NCI-H2029 (cell line): ENCODE results near the gene CS.
"Not testable (repeated sequence)": the region's sequence is repeated elsewhere in the genome, so short reads cannot be mapped to it uniquely, and the experiment has no call there.

ENCODE experiments used
- DNase-seq: peaks from one replicate; lab custom pipeline; 2025; lab: John Stamatoyannopoulos, UW

CS gene

DNA sequence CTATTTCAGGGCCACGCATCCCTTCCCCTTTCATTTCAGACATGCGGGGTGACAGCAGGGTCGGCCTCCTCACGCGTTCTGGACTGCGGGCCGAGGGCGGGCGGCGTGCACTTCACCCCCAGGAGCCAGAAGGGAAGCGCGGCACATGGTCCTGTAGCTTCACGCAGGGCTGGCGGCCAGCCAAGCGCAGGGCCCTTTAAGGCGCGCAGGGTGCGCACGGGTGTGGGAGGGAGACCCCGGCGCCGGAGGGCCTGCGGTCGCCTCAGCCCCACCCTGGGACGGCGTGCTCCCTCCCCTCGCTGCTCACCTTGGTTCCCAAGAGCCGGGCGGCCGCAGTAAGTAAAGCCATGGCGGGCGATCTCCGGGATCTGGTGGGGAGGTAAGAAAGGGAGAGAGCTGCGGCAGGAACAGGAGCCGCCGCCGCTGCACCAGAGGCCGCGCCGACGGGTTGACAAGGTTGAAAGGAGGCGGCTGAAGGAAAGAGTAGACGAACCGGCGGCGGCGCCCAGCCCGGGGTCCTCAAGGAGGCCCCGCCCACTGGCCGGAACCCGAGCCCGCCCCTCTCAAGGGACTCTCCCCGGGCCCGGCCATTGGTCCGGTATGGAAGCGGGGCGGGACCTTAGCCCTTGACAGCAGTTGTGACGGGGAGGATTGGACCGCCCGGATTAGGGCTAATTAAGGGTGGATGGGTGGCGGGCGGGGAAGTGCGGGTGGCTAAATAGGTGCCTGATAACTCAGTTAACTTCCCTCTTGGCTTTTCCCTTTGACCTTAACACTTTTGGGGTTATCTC, at the start of gene CS:
Gene CS, minus strand, starts transcription at position 478 of the 791 bp plus-strand sequence. Its CDS starts 129 bp downstream, at position 349.
- DNase-seq, result peak; percentile 98

DNA sequence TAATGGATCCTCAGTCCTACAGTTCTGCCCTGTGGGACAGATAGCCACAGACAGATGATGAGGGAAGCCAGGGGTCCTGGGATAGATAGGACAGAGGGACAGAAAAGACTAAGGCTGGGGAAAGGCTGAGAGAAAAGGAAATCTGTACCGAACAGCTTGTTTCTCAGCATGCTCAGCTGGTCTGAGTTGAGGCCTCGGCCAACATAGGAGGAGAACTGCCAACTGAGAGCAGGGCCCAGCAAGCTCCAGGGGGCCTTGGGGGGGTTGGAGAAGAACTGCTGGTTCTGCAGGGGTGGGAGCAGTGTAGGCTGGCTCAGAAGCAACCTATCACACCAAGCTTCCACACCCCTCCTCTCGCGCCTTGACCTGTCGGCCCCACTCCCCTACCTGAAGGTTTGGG, 48.6 kb upstream of the CS start:
- DNase-seq, result no peak

DNA sequence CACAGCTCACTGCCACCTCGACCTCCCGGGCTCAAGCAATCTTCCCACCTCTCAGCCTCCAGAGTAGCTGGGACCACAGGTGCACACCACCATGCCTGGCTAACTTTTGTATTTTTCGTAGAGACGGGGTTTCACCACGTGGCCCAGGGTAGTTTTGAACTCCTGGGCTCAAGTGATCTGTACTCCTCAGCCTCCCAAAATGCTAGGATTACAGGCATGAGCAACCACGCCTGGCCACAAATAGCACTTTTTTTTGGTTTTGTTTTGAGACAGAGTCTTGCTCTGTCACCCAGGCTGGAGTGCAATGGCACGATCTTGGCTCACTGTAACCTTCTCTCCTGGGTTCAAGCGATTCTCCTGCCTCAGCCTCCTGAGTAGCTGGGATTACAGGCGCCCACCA, 47.1 kb upstream of the CS start:
- not testable (repeated sequence) for DNase-seq

DNA sequence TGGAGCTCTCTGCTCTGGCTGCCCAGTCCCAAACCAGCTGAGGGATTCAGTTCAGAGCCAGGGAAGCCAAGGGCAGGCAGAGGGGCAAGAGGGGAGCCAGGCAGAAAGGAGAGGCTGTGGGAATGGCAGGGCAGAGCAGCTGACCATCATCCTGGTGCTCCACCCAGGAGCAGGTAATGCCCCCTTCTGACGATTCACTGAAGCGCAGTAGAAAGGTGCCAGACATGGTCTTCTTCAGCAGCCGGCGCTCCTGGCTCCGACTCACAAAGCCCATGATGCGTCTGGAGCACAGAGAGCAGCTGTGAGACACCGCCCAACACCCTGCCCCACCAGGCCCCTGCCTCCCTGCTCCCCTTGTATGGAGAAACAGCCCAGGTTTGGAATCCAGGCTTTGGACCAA, 46.5 kb upstream of the CS start:
- DNase-seq, result no peak

DNA sequence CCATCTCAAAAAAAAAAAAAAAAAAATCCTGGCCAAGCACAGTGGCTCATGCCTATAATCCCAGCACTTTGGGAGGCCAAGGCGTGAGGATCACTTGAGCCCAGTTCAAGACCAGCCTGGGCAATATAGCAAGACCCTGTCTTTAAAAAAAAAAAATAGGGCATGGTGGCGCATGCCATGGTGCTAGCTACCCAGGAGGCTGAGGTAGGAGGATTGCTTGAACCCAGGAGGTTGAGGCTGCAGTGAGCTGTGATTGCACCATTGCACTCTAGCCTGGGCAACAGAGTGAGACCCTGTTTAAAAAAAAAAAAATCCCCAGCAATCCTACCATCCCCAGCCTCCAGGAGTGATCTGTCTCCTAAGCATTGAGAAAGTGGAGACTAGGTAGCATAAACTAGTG, 42.2 kb upstream of the CS start:
- DNase-seq, result not testable (repeated sequence)

DNA sequence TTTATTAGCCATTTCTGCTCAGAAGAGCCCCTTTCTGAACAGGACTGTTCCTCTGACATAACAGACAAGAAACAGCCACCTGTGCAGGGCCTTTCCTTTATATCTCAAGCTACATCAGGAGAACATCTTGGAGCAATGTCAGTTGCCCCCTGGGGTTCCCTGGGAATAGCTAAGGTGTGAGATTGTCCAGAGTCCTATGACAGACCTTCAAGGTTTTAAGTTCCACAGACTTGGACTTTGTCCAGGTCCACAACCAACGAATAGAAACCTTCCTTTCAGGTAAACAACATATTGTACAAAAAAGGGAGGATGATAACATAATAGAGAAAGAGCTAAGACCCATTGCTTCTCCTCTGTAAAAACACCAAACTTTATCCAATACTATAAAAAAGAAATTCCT, 41.5 kb upstream of the CS start:
- no peak for DNase-seq

DNA sequence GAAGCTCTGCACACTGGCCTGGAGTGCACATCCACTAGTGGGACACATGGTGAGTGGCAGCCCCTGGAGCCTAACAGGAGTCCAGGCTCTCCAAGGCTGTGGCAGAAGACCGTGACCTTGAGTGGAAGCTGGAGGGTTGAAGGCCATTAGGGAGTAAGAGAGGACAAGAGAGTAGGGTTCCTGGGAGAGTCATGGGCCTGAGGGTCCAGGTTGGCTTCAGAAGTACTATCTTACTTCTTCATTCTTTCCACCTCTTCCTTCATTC, 39.0 kb upstream of the CS start:
- no peak for DNase-seq

DNA sequence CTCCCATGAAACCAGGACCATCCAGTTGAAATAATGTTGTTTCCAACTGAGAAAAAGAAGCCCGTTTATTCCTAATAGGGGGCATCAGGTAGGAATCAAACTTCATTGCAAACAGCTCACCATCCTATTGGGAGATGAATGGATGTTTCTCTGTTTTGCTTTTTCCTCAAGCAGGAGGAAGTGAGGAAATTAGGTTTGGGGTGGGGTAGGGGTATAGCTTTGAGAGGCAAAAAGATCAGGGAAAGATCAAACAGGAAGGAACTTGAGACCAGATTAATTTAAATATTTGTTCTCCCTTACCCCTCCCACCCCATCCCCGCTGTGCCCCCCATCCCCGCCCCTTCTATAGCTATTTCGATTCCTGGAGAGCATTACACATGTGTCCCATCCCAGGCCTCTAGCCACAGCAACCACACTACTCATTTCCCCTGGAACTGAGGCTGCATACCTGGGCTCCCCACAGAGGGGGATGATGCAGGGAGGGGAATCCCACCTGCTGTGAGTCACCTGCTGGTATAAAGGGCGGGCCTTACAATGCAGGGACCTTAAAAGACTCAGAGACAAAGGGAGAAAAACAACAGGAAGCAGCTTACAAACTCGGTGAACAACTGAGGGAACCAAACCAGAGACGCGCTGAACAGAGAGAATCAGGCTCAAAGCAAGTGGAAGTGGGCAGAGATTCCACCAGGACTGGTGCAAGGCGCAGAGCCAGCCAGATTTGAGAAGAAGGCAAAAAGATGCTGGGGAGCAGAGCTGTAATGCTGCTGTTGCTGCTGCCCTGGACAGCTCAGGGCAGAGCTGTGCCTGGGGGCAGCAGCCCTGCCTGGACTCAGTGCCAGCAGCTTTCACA, 38.4 kb upstream of the CS start, which contains the start of gene IL23A:
Gene IL23A, plus strand, starts transcription at position 577 of the 850 bp plus-strand sequence. Its CDS starts 161 bp downstream, at position 738.
- no peak for DNase-seq

DNA sequence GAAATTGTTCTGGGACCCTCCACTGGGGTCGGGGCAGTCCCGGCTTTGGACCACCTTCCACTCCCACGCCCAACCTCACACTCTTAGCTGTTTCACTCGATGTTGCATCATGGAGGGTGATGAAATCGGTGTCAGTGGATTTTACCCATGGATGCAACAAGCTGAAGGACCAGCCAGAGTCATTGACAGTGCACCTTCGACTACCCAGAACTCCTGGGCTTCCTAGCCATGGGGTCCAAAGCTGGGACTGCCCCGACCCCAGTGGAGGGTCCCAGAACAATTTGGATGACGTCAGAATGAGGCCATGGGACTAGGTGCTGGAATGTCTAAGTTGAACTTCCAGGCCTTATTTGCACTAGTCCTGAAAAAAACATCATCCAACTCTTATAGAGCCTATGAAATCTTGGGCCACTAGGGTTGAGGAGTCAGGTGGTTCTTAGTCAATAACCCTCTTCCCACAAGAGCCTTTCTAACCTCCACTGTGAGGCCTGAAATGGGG, 37.7 kb upstream of the CS start:
- DNase-seq, result no peak

DNA sequence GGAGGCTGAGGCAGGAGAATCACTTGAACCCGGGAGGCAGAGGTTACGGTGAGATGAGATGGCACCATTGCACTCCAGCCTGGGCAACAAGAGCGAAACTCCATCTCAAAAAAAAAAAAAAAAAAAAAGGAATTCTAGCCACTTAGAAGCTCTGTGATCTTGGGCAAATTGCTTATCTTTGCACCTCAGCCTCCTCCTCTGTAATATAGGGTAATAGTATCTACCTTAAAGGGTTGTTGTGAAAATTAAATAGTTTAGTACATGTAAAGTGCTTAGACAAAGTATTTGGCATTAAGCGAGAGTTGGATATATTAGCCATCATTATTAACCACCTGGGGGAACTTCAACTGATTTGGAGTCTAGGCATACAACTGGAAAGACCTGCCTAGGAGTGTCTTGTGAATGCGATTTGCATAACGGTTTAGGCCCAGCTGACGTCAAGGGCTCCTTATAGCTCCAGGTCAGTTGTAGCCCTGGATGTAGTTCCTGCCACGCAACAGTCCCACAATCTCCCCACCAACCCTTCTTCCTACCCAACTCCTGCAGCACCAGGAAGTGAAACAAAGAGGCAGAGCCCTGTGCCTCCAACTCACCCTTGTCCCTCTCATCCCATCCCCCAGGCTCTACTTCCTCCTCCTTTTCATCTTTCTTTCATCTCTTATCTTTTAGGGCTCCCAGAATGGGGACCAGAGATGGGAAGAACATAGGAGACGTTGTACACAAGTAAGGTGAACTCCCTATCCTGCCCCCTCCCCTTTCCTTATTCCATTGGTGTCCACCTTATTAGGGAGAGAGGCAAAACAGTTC, 36.4 kb upstream of the CS start:
- DNase-seq, result no peak

DNA sequence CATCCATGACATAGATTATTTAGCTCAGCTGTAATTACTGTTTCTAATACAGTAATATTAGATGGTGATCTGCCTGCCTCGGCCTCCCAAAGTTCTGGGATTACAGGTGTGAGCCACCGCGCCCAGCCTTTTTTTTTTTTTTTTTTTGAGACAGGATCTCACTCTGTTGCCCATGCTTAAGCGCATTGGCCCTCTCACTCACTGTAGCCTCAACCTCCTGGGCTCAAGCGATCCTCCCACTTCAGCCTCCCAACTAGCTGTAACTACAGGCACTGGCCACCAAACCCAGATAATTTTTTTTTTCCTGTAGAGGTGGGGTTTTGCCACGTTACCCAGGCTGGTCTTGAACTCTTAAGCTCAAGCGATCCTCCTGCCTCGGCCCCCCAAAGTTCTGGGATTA, 35.4 kb upstream of the CS start:
- not testable (repeated sequence) for DNase-seq

DNA sequence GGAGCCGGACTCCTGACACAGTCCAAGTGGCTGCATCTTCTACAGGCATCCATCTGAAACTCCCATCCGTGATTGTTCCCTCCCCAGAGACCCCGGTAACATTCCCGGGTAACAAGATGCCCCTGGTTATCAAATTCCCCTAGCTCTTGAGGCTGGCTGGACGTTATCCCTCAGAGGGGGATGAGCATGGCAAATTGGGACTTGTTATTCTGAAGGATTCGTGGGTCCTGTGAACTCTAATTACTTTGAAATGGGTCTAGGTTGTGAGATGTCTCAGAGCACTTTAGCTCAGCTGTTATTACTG, 34.3 kb upstream of the CS start:
- no peak for DNase-seq

DNA sequence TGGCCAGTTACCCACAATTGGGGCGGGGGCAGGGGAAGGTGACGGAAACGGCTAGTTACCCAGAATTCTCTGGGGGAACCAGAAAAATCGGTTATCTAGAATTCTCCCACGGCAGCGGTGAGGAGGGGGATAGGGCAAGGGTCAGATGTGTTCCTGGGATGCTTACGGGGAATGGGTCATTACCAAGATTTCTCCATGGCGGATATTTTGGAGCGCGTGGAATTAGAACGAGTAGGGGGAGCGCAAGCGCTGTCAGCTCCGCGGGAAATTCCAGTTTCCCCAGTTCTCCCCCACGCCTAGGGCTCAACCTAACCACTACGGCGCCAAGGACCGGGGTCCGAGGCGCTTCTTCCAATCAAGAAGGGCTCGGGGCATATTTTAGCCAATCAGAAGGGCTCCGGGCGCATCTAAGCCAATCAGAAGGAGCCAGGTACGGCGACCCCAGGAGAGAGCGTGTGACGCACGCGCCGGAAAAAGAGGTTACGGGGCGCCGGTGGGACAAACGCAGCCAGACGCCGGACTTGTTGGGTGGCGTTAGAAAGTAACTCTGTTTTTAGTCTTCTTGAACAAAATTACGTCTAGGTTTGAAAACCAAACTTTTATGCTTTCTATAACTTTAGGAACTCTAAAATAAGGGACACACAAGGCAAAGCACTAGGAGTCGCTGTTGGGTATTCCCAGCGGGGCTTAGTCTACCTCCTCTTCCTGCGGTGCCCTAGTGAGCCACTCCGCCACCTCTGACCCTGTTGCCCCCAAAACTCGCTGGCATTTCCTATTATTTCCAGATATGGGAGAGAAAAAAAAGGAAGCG, 33.8 kb upstream of the CS start, which contains the start of gene PAN2:
Gene PAN2, minus strand, starts transcription at position 322 of the 811 bp plus-strand sequence. CDS start 906 bp downstream, outside the sequence.
- peak; percentile 98 for DNase-seq

DNA sequence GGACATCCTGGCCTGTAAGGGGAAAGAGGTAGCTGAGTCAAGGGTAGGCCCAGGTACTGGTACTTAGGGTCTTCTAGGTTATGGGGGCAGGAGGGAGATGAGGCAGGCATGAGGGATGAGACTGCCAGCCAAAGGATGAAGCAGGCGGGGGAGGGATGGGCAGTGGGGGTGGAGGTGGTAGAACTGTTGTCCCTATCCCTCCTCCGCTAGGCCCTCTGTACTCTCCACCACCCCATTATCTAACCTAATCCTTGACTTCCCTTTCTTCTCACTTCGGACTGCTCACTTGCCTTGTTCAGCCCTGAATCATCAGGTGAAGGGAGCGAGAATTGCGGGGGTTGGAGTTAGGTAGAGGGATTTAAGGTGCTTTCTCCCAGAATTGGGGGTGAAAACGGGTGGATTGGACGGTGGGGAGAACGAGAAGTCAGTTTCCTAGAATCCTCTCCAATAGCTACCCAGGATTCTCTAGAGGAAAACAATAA, 33.1 kb upstream of the CS start:
- no peak for DNase-seq

DNA sequence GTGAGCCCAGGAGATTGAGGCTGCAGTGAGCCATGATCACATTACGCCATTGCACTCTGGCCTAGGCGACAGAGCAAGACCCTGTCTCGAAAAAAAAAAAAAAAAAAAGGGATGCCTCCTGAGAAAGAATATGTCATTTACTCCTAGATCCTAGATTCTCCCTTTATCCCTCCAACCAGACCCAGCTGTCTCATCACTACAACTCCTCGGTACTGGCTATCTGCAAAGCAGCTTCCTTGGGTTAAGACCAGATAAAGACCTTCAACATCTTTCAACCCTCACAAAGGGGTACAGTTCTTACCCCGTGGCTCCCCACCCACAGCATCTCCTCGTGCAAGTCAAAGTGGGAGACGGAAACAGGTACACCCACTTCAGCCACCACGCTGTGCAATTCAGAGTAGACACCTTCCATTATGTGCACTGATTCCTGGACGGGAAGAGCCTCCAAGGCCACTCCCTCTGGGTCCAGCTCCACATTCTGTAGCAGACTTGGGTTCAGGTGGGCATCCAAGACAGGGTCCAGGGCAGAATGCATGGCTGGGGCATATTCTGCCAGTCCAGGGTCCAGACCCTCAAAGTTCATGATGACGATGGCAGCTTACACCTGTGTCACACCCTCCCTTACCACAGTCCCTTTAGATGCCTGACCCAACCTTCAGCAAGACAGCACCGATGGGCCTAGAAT, 32.5 kb upstream of the CS start:
- DNase-seq, result no peak

DNA sequence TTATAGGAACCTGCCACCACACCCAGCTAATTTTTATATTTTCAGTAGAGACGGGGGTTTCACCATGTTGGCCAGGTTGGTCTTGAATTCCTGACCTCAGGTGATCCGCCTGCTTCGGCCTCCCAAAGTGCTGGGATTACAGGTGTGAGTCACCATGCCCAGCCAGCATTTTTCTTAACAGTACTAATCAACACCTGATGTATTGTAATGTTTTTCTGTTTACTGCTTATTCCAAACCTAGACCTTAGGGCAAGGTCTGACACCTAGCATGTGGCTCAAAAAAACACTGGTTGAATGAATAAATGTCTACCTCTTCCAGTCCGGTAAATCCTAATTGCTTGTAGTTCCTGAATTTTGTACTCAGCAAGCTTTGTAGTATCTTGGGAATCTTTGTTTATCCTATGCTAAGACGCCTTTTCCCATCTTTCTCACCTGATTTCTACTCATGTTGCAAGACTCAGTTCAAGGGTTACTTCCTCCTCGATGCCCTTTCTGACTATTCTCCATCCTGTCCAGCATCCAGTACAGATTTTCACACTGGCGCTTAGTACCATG, 30.9 kb upstream of the CS start:
- DNase-seq, result no peak

DNA sequence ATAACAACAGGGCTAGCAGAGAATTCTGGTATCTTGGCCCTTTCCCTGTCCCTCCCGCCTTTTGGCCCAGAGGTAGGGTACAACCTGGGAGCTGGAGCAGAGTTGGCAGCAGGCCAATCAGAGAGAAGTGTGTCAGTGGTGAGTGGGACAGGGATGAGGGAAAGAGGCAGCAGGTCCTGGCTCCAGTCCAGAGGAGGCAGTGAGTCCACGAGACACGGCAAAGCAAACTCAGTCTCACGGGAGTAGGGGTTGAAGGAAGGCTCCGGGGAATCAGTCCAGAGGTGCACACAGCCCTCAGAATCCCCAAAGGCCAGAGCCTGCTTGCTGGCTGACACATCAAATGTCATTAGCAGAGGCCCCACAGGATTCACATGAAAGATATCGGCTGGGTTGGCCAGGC, 26.4 kb upstream of the CS start:
- DNase-seq, result peak; percentile 9

DNA sequence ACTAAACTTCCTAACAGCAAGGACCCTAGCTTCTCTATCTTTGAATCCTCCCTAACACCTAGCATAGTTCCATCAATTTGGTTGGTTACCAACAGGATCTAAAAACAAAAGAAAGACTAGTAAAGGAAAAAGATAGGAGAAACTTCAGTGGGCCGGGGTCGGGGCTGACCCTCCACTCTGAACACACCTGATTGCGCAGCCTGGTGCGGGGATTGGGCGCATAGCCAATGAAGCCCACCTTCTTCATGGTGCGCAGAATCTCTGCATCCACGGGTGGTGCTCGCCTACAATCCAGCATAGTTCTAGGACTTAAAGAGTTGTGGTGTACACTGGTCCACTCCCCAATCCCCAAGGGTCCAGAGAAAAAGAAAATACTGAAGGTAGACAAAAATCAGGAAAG, 26.0 kb upstream of the CS start:
- no peak for DNase-seq

DNA sequence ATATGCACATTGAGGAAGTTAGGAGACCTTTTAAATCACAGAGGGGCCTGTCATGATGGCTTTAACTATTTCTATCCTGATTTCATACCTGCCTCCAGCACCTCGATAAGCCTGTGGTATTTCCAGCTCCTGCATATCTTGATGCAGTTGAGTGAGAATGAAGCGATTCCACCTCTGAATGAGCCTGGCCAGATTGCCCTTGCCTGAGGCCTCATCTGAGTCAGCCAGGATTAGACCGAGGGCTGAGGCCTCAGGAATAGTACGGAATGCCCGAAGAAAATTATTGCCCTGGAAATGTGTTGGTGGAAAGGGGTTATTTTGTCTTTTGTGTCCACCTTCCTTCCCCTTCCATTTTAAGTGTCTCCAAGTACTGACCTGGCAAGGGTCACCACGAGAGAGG, 24.1 kb upstream of the CS start:
- DNase-seq, result no peak

DNA sequence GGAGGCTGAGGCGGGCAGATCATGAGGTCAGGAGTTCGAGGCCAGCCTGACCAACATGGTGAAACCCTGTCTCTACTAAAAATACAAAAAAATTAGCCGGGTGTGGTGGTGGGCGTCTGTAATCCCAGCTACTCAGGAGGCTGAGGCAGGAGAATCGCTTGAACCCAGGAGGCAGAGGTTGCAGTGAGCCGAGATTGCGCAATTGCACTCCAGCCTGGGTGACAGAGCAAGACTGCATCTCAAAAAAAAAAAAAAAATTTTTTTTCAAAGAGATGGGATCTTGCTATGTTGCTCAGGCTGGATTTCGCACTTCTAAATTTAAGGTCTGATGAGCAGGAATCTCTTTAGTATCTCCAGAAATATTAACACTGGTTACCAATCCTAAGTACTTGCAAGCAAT, 21.5 kb upstream of the CS start:
- not testable (repeated sequence) for DNase-seq

DNA sequence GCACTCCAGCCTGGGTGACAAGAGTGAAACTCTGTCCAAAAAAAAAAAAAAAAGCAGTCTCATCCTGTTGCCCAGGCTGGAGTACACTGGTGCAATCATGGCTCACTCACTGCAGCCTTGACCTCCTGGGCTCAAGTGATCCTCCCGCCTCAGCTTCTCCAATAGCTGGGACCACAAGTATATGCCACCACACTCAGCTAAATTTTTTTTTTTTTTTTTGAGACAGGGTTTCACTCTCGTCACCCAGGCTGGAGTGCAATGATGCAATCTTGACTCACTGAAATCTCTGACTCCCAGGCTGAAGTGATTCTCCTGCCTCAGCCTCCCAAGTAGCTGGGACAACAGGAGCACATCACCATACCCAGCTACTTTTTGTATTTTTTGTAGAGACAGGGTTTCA, 20.9 kb upstream of the CS start:
- DNase-seq, result no peak
